GM19099 (cell line): Measurements from ENCODE around the gene PLEKHA7.

ENCODE experiments used
- POLR2A ChIP-seq: IDR thresholded peaks from 3 replicates; pipeline ENCODE4 v1.6.1; 2011; ENCODE audit warnings: low read depth; ENCODE audit not compliant: insufficient read length; ENCODE audit errors: extremely low read depth

Gene PLEKHA7

DNA sequence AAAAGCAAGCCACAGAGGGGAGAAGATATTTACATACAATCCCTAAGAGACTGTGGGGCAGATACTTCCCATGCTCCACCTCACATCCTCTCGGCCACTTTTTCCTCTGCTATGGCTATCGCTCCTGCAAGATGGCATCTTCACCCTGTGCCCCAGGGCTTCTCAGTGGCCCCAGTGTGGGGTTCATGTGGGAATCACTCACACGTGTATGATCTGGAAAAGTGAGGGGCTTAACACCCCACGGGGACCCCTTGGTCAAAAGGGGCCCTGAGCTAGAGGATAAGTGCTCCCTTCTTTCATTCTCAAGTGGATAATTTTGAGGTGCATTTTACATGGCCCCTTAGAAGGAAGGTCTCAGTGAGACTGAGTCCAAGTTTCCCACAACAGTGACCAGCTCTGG, 247.1 kb downstream of the PLEKHA7 start:
- no peak for TF ChIP-seq POLR2A

DNA sequence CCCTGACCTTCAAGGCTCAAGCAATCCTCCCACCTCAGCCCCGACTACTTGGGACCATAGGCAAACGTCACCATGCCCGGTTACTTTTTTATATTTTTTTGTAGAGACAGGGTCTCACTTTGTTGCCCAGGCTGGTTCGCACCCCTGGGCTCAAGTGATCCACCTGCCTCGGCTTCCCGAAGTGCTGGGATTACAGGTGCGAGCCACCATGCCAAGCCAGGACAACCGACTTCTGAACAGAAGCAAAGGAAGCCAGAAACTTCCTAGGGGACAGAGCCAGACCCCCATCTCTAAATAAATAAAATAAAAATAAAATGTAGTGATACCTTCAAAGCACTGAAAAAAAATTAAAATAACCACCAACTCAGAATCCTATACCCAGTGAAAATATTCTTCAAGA, 249.3 kb downstream of the PLEKHA7 start:
- no peak for TF ChIP-seq POLR2A

DNA sequence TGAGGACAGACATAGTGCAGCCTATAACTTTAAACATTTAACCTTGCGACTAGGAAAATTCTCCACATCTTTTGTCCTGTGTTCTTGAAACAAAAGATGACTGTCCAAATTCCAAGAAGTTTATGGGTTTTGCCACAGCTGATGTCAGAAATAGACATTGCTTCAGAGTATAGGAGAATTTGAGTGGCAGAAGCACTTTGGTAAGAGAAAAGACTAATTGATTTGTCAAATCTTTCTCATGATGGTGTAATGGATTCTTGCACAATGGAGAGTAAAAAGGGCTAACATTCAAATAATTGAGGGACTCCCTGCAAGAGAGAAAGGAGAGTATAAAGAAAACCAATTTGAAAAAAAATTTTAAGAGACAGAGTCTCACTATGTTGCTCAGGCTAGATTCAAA, 250.5 kb downstream of the PLEKHA7 start:
- TF ChIP-seq POLR2A: no peak

DNA sequence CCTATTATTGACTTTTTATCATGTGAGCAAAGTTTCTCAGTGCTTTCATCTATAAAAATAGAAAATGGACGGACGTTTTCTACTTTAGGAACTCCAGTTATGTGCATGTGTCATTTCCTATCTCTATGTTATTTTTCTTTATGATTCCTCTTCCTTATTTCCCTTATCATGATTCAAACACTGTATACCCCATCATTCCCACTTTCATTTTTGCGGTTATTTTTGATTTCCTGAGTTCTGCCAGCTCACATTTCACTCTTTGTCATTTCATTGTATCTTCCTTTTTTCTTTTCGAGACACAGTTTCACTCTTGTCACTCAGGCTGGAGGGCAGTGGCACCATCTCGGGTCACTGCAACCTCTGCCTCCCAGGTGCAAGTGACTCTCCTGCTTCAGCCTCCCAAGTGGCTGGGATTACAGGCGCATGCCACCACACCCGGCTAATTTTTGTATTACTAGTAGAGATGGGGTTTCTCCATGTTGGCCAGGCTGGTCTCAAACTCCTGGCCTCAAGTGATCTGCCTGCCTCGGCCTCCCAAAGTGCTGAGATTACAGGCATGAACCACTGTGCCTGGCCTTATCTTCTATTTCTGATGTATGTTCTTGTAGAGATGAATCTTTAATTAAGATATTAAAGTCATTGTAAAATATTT, 254.2 kb downstream of the PLEKHA7 start:
- no peak for TF ChIP-seq POLR2A

DNA sequence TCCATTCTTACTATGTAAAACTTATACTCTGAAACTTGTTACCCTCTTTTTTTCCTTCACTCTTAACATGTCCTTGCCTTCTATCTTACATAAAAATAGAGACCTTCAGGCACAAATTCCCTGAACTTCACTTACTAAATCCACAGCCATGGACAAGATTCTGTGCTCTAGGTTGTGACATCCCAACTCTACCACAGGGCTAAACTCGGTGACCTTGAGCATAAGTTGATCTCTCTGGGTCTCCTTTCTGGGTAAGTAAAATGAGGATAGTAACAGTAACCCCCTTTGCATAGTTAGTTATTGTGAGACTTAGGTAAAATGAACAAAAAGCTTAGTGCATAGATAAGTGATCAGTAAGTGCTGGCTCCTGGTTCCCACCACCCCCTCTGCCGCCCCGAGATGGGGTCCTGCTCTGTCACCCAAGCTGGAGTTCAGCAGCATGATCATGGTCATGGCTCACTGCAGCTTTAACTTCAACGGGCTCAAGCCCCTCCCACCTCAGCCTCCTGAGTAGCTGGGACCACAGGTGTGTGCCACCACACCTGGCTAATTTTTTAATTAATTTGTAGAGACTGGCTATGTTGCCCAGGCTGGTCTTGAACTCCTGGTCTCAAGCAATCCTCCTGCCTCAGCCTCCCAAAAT, 255.7 kb downstream of the PLEKHA7 start:
- no peak for TF ChIP-seq POLR2A

DNA sequence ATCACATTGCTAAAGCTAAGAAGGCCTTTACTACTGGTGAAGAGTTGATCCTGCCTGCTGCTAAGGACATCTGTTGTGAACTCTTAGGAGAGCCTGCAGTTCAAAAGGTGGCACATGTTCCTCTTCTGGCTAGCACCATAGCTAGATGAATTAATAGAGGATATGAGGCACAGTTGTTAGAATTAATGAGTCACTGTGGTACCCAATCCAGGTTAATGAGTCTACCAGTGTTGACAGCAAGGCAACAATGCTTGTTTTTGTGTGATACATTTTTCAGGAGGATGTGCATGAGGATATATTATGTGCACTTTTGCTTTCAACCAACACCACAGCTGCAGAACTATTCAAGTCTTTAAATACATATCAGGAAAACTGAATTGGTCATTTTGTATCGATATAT, 263.8 kb downstream of the PLEKHA7 start:
- no peak for TF ChIP-seq POLR2A

DNA sequence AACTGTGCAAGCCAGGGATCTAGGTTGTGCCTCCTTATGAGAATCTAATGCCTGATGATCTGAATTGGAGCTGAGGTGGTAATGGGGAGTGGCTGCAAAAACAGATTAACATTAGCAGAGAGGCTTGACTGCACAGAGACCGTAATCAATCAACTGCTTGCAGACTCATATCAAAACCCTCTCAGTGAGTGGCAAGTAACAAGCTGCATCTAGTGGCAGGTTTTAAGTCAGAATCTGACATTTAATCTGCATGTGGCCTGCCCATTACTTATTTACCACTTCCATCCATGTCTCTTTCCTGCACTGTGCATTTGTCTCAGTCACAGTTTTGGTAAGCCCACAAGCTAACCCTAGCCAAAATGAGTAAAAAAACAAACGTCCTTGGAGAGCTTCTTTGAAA, 264.5 kb downstream of the PLEKHA7 start:
- no peak for TF ChIP-seq POLR2A

DNA sequence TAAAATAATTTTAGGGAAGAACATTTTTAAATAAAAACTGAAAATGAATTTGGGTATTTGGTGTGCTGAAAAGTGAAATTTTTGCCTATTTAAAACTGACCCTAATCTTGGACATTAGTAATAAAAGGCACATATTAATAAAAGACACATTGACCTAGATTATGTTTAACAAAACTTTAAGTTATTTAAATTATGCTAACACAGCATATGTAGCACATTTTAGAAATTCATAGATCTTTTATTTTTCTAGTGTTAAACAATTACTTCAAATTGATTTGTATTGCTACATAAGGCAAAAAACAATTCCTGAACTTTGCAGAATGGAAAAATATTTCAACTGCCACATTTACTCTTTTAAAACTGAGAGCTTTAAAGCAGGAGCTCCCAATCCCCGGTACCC, 265.1 kb downstream of the PLEKHA7 start:
- TF ChIP-seq POLR2A: no peak

DNA sequence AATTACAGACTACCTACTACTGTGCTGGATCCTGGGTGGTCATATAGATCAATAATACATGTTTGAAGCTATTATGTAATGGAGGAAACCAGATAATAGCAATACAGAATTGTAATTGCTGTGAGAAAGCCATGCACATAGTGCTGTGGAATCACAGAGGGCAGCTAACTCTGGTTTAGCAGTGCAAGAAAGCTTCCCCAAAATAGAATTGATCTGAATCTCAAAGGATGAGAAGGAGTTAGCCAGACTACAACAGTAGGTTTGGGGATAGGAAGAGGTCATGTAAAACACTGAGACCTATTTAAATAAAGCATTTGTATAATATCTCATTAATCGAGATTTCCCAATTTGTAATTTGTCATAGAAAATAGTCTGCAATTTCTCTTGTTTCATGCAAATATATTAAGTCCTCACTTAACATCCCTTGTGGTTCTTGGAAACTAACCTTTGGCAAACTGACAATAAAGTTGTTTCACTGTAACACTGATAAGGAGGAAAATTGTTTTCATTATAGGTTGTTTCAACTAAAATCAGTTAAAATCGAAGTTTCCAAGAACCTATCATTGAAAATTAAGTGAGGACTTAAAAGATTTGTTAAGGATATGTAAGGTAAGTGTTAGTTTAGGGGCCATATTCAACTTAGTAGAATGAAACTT, 268.1 kb downstream of the PLEKHA7 start:
- no peak for TF ChIP-seq POLR2A

DNA sequence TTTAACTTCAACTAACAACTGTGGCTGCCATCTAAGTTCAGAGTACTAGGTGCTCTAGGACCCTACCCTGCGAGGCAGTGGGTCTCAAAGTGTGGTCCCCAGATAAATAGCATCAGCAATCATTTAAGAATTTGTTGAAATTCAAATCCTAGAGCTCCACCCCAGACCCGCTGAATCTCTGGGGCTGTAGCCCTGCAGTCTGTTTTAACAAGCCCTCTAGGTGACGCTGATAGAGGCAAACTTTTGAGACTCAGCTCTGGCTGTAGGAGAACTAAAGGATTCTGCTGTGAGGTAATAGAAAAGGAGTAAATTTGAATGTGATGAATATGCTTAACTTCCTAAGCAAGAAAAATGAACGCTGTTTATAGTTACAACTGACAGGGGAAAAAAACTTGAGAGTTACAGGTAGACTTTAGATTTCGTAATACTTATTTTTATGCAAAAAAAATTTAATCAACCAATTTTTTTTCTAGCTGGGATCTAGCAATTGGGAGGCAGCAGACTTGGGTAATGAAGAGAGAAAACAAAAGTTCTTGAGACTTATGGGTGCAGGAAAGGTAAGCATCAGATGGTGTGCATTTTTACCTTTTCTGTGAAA, 270.0 kb downstream of the PLEKHA7 start:
- TF ChIP-seq POLR2A: no peak

DNA sequence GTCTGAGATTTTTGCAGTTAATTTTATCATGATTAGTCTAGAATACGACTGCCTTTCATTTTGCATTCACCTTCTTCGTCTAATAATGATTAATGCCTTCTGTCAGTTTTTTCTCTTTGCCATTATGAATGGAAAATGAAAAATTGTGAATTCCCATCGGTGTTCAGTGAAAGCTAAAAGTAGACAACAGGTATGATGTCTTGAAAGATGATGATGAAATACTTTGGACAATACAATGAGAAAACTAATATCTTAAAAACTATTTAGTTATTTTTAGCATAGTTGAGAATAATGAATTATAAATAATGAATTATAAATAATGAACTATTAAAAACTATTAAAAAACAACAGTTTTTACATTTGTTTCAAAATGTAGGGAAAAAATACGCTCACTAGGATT, 270.7 kb downstream of the PLEKHA7 start:
- no peak for TF ChIP-seq POLR2A

DNA sequence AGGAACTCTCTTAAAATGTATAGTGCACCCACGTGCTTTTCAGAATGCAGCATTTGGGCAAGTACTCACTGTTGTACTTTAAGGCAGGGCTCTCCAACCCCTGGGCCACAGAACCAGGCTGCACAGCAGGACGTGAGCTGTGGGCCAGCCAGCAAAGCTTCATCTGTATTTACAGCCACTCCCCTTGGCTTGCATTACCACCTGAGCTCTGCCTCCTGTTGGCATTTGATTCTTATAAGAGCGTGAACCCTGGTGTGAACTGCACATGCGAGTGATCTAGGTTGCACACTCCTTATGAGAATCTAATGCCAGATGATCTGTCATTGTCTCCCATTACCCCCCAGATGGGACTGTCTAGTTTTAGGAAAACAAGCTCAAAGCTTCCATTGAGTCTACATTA, 272.7 kb downstream of the PLEKHA7 start:
- TF ChIP-seq POLR2A: no peak

DNA sequence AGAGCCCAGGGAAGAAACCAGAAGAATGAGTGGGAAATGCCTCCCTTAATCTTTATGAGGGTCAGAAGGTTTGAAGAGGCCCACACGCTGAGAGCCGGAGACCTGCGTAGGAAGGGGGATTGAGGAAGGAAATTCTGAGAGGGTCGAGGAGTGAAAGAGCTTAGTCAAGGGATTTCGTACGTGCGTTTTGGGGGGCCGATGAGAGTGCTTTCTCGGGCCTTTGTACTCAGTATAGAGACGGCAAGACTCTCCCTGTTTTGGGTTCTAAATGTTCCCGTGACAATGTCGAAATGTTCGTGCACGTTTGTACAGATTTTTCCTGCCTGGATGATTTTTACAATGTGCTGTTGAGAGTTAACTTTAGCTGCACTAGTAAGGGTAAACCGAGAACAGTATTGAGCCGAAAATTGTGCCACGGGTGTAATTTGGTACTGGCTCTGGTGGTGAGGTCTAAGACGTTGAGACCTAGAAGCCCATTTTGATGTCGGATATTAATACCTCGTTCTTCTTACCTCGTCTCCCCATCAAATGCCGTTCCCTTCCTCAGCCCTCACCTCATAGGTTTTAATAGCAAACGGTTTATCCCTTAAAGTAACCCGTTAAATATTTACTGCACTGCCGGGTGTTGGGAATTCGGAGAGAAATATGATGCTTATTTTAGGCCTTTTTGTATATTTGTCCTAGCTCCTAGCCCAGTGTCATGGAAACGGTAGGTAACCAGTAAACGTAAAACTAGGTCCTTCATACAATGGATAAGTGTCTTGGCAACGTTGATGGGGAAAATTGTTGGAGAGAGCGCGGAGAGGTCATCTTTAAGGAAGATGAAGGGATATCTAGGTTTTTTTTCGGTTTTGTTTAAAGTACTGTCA, 275.0 kb downstream of the PLEKHA7 start:
- no peak for TF ChIP-seq POLR2A

DNA sequence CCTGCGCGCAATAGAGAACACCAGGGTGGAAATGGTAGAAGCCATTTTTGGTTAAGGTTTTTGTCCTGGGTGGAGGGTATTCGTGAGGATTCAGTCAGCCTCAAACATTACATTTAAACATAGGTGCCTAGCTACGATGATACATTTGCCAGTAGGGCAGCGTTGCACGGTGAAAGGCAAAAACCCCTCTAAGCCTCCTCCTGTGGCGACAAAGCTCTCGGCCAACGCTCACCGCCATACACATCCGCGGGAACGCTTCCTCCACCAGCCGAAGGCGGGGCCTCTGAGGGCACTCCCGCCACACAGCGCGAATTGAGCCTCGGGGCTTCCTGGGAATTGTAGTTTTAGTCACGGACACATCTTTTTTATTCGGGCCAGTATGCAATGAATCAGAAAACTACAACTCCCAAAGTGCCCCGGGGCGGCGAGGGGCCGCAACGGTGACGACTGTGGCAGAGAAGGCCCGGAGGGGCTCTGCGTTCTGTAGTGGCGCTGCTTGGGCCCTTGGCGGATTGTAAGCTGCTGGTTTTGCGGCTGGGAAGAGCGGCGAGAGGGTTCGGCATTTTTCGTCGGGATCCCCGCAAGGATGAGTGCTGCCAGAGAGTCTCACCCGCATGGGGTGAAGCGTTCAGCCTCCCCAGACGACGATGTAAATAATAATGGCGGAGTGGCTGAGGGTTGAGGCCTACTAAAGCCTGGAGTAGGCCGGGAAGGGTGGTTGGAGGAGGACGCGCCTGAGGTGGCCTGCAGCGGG, 275.8 kb downstream of the PLEKHA7 start, which contains the start of gene C11orf58:
C11orf58 (plus strand) TSS at position 455 of the 754 bp plus-strand sequence; CDS start at position 587, 132 bp downstream.
- TF ChIP-seq POLR2A: peak; percentile 96
